Fibroblast of the aortic adventitia (primary cell): ENCODE measurements around the gene DEPP1. TPM values are rescaled to one million over a fixed set of nuclear protein-coding genes. Genes with fewer than 3 reads are reported as not detected.

Source experiments
- DNase-seq: peaks from one replicate; pipeline ENCODE4 v3.0.0-alpha.2; 2010; ENCODE audit warnings: low read depth
- H3K4me3 ChIP-seq: 2 replicates; pipeline ENCODE4 v1.5.1; 2011; ENCODE audit warnings: low read depth, mild to moderate bottlenecking, control low read depth, low read length, moderate library complexity
- total RNA-seq: library from RNA; depleted of rRNA; stranded (reverse); fragments of >200 nt; gene quantifications from 2 replicates; pipeline ENCODE4 v1.2.3, GENCODE V29; 2012; ENCODE audit warnings: low replicate concordance
- TF ChIP-seq, protein P1 (sequence below): IDR thresholded peaks from 2 replicates; pipeline ENCODE4 v1.5.1; 2011; ENCODE audit warnings: mild to moderate bottlenecking, low read length, control low read depth, inconsistent platforms; ENCODE audit not compliant: insufficient read depth

The DEPP1 gene
- total RNA-seq, 1 donor = 17.3 TPM

DNA sequence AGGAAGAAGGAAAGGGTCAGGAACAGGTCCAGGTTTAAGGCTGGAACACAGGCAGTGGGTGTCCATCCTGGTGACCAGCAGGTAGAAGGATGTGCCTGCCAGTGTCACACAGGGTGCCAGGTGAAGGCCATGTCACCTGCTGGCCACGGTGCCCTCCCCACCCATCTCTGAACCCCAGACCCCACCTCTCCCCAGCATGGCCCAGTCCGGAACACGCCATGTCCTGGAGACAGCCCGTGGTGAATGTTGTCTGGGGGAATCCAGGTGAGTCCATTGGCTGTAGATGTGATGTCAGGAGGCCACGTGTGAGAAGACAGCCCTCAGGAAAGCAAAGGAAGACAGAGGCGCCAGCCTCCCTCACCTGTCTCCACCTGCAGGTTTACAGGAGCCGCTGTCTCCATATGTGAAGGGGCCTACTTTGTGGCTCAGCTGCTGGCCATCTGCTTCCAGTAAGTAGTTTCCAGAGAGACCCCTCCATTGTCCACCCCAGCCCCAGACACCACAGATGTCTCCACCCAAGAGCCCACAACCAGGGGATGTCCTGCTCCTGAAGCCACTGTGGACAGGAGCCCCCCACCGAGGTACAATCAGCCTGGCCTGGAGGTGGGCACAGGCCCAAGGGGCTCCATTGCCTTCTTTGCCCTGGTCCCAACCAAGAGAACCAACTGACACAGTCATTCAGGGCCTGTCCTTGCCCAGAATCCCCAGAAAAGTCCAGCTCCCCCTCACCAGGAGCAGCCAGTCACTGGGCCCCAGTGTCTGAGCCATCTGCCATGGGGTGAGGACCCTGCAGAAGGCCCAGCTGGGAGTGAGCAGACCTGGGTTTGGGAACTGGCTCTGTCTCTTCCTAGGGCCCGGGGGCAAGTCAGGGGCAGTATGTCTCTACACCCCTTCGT lies 46.7 kb downstream of the DEPP1 start:
- H3K4me3 ChIP-seq = no peak overlapping the region
- no peak for DNase-seq
- TF ChIP-seq, protein P1, sequence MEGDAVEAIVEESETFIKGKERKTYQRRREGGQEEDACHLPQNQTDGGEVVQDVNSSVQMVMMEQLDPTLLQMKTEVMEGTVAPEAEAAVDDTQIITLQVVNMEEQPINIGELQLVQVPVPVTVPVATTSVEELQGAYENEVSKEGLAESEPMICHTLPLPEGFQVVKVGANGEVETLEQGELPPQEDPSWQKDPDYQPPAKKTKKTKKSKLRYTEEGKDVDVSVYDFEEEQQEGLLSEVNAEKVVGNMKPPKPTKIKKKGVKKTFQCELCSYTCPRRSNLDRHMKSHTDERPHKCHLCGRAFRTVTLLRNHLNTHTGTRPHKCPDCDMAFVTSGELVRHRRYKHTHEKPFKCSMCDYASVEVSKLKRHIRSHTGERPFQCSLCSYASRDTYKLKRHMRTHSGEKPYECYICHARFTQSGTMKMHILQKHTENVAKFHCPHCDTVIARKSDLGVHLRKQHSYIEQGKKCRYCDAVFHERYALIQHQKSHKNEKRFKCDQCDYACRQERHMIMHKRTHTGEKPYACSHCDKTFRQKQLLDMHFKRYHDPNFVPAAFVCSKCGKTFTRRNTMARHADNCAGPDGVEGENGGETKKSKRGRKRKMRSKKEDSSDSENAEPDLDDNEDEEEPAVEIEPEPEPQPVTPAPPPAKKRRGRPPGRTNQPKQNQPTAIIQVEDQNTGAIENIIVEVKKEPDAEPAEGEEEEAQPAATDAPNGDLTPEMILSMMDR = no peak

DNA sequence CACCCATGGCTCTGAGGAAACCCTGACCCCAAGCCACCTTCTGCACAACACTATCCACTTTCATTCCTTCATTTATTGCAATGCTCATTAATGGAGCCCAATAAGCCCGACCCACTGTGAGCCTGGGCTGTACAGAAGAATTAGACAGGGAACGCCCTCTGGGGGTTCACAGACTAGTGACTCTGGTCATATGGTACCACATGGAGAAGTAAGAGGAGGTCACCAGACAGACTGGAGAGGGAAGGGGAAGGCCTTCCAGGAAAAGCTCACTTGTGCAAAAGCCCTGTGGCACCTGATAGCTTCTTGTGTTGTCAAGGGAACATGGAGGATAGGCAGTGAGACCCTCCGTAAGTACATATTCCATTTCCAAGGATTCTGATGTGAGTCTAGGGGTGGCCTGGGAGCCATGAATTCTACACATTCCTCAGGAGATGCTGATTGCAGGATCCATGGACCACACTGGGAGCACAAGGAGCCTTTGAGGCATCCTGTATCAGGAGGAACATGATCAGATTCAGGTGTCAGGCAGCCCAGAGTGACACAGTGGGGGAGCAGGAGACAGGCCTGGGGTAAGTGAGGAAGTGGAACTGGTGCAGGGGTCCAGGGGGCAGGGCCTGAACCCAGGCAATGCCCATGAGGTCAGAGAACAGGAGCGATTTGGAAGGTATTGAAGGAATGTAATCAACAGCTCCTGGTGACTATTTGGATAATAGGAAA lies 47.5 kb downstream of the DEPP1 start:
- no peak overlapping the region for H3K4me3 ChIP-seq
- DNase-seq = no peak

DNA sequence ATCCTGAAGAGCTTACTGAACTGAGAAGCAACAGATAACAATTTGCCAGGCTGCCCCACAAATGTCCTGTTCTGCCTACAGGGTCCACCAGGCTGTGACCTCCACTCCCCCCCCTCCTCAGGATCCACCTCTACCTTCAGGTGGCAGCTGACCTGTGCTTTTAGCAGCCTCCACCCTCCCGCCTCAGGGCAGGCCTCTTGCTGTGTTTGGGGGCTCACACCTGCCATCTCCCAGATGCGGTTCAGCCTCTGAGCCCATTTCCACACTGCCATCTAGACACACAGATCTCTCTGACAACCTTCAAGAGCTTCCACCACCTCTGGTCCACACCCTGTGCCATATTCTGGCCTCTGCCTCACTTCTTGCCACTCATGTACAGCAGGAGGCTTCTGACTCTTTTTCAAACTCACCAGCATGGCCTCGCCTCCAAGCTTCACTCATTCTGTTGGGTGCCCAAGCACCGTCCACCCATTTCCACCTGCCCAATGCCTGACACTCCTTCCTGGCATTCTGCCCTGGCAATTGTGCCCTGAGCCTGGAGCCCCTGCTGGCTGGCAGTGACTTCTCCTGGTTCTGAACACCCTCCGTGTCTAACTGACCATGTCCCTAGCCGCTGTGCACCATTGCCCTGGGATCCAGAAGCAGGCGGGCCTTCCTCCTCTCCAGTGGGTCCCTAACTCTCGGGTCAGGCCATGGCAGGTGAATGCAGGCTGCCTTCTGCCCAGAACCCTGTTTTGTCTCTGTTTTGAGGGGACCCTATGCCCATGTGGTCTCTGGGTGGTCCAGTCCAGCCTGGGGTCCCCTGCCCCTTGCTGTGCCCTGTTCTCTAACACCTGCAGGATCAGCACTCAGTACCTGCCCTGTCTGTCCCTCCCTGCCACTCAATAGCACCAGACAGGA lies 49.0 kb downstream of the DEPP1 start:
- DNase-seq = no peak
- TF ChIP-seq, protein P1 = no peak
- H3K4me3 ChIP-seq = no peak overlapping the region

More for the DNA sequence above, 47.5 kb downstream of the DEPP1 start:
- TF ChIP-seq, protein P1 = no peak

DNA sequence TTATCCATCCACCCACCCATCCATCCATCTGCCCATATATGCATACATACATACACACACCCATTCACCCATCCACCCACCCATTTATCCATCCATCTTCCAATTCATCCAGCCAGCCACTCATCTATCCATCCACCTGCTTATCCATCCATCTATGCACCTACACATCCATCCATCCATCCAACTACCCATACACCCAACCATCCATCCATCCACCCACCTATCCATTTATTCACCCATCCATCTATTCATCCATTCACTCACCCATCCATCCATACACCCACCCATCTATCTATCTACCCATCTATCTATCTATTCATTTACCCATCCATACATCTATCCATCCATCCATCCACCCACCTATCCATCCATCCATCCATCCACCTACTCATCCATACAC lies 50.1 kb downstream of the DEPP1 start:
- TF ChIP-seq, protein P1 = no peak

DNA sequence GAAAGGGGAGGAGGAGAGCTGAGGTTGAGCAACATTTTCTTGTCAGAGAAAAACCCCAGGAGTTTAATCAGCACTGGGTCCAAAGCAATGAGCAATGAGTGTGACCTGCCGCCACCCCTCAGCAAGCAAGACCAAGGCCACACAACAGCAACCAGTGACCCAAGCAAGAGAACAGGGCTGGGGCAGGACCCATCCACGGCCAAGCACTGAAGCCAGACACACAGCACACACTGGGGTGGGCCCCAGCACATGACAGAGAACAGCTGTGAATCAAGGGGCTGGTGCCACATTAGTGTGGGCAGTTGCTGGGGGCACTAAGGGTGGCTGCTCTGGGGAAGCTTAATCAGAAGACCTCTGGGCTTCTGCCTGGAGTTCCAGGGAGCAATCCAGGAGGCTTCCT lies 51.3 kb downstream of the DEPP1 start:
- DNase-seq = peak; percentile 50
- TF ChIP-seq, protein P1 = no peak

More for the DNA sequence above, 50.1 kb downstream of the DEPP1 start:
- DNase-seq = no peak
- H3K4me3 ChIP-seq = no peak overlapping the region

DNA sequence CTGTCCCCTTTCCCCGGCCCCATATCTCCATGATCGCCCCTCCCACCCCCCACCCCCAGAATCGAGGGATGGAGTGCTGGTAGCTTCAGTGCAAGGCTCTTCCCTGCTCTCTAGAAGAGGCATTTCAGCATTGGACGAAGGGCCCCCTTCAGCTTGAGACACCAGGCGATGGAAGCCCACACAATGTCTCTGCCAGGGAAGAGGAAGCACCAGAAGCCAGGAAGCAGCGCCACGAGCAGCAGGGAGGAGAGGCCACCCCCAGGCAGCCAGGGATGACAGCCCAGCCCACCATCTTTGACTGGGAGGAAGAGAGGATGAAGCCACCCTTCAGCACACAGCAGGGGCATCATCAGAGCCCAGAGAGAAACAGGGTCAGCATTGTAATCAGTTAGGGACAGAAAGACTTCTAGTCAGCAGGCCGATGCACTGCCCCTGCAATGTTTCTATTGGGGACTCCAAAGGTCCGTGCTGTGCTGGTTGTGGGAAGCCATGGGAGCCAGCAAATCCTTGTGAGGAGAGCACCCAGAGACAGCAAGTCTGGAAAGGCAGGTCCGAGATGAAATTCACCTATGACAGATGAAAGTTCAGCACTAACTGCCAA lies 51.8 kb downstream of the DEPP1 start:
- TF ChIP-seq, protein P1 = no peak
- DNase-seq = no peak

More for the DNA sequence above, 51.3 kb downstream of the DEPP1 start:
- H3K4me3 ChIP-seq = no peak overlapping the region

More for the DNA sequence above, 51.8 kb downstream of the DEPP1 start:
- H3K4me3 ChIP-seq = no peak overlapping the region
